ENCODE results near the gene ZMIZ1.

- no peak for TF ChIP-seq CTCF (IDR thresholded peaks at IDR 0.05 in 2 of 3, conservative IDR thresholded peaks at IDR 0.05 in 1 of 3; ENCODE audit: borderline replicate concordance in 1 of 3, insufficient read depth in 1 of 3, low read depth in 2 of 3, low read length in 2 of 3)
- TF ChIP-seq EZH2phosphoT487 (IDR thresholded peaks at IDR 0.05; ENCODE audit: borderline replicate concordance) = no peak
- no peak for TF ChIP-seq MAX (IDR thresholded peaks at IDR 0.05)
- TF ChIP-seq EZH2 (IDR thresholded peaks at IDR 0.05) = no peak
- TF ChIP-seq RAD21 (IDR thresholded peaks at IDR 0.05; ENCODE audit: low read depth) = no peak
- no peak for TF ChIP-seq POLR2AphosphoS5 (IDR thresholded peaks at IDR 0.05; ENCODE audit: low read depth, low read length)
- TF ChIP-seq YY1 (IDR thresholded peaks at IDR 0.05; ENCODE audit: extremely low read depth, insufficient replicate concordance, low read depth, low read length) = no peak
- no peak for TF ChIP-seq POLR2A (IDR thresholded peaks at IDR 0.05; ENCODE audit: borderline replicate concordance, extremely low read depth, insufficient read depth, insufficient read length)
- no peak for TF ChIP-seq SP1 (IDR thresholded peaks at IDR 0.05; ENCODE audit: low read depth)
- TF ChIP-seq TCF7L2 (IDR thresholded peaks at IDR 0.05; ENCODE audit: borderline replicate concordance, extremely low read depth, insufficient read depth, insufficient read length) = no peak
These were observed 36.5 kb downstream of the ZMIZ1 start for GRCh38 chr10:79105150-79105739.
